Body of pancreas (tissue), 4 donors: Measurements from ENCODE around the gene HECTD2. TPM values are rescaled to one million over a fixed set of nuclear protein-coding genes. Genes with fewer than 3 reads are reported as not detected.

Experiments
- ATAC-seq: fragments of 150-250 bp; one replicate; pipeline ENCODE4 v1.9.1; 2016
- DNase-seq, 4 donors: peaks; one replicate each; pipeline ENCODE4 v3.0.0-alpha.2; 2019
- H3K27ac ChIP-seq, 4 donors: fragments of 200-600 bp; sonication (generic); 1 replicate in 3 of 4; 2 replicates in 1 of 4; pipeline versions ENCODE4 v1.5.1 to v1.6.1; 2016 to 2019; ENCODE audit warnings: mild to moderate bottlenecking in 1 of 4, mixed read lengths in 1 of 4, moderate library complexity in 1 of 4
- H3K27me3 ChIP-seq, 2 donors: fragments of 200-600 bp; sonication (generic); one replicate each; pipeline ENCODE4 v1.6.0; 2016; ENCODE audit warnings: mild to moderate bottlenecking in 1 of 2
- H3K36me3 ChIP-seq, 2 donors: fragments of 200-600 bp; sonication (generic); replicated peaks in 1 of 2; 2 replicates each; pipeline ENCODE4 v1.5.1; 2016; ENCODE audit warnings: low read depth in 2 of 2; ENCODE audit not compliant: insufficient read depth in 1 of 2
- H3K4me1 ChIP-seq: fragments of 200-600 bp; sonication (generic); one replicate; pipeline ENCODE4 v1.6.0; 2016
- H3K4me3 ChIP-seq, 2 donors: fragments of 200-600 bp; sonication (generic); 1 replicate in 1 of 2; 2 replicates in 1 of 2; pipeline ENCODE4 v1.5.1; 2016 to 2019
- H3K9me3 ChIP-seq, 3 donors: fragments of 200-600 bp; sonication (generic); 1 replicate in 2 of 3; 2 replicates in 1 of 3; pipeline ENCODE4 v1.5.1; 2016
- CTCF ChIP-seq, 7 experiments: fragments of 450-650 bp in 4 of 7; fragments of 200-600 bp in 3 of 7; sonication (generic) in 3 of 7; IDR thresholded peaks; one replicate each; pipeline ENCODE4 v1.5.1; 2016 to 2019; ENCODE audit warnings: antibody characterized with exemption in 7 of 7
- POLR2A ChIP-seq, 3 donors: fragments of 450-650 bp; IDR thresholded peaks; one replicate each; pipeline ENCODE4 v1.6.1; 2016; ENCODE audit warnings: antibody characterized with exemption in 3 of 3, mild to moderate bottlenecking in 2 of 3
- WGBS, 2 donors: methylation state at CpG; one replicate each; pipeline ENCODE4 v1.1.5; 2017; 5-methylcytosine and 5-hydroxymethylcytosine counted together
- intact Hi-C: fragments of 100-400 bp; cut with DNase I; formaldehyde crosslinking; loops from one replicate; pipeline ENCODE4 v1.15.1; 2023
- total RNA-seq, 2 donors: library from RNA; depleted of rRNA; stranded (reverse); fragments of >200 nt; gene quantifications; one replicate each; pipeline ENCODE4 v1.1.0, GENCODE V29; 2016

Gene HECTD2
- total RNA-seq, 2 donors from 2014 or later = 10.2 to 13.0 TPM

DNA sequence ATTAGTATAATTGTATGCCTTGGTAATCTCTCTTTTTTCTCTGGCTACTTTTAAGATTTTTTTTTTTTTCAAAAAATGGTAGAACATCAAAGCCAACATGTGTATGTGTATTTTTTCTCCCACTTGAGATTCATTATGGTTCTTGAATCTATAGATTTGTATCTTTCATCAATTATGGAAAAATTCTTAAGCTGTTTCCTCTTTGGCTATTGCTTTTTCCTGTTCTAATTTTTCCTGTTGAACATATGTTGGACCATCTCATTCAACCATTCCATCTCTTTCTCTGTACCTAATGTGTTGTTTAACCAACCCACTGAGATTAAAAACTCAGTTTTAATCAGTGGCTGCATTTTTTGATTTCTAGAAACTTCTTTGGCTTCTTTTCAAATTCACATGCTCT is 107.2 kb downstream of the HECTD2 start:
- no peak overlapping the region for H3K27ac ChIP-seq
- intact Hi-C loops = no loop called here
- no peak for TF ChIP-seq CTCF (IDR thresholded peaks at IDR 0.05)
- TF ChIP-seq POLR2A (IDR thresholded peaks at IDR 0.05) = no peak
- no peak for DNase-seq
- H3K4me1 ChIP-seq = peaks cover 46% of the 10 kb centered on the region
- H3K36me3 ChIP-seq = no peaks in the 10 kb centered on the region
- no peak for ATAC-seq
- no peak overlapping the region for H3K4me3 ChIP-seq
- H3K27me3 ChIP-seq = no peaks in the 10 kb centered on the region
- no peaks in the 10 kb centered on the region for H3K9me3 ChIP-seq

- intact Hi-C loops = no loop called here
- WGBS, 2 donors = 45 to 61% methylated on average over 7 of the region's 7 CpGs
- H3K4me1 ChIP-seq = peaks cover 29% of the 10 kb centered on the region
- H3K9me3 ChIP-seq = no peaks in the 10 kb centered on the region
- DNase-seq = peak; percentile 22 to 31 (median 30)
- no peaks in the 10 kb centered on the region for H3K36me3 ChIP-seq
- no peaks in the 10 kb centered on the region for H3K27me3 ChIP-seq
- TF ChIP-seq POLR2A (IDR thresholded peaks at IDR 0.05) = no peak
- no peak for TF ChIP-seq CTCF (IDR thresholded peaks at IDR 0.05)
- ATAC-seq = peak; percentile 44
- peak overlapping the region; percentile 43 to 74 (median 66) for H3K27ac ChIP-seq
- H3K4me3 ChIP-seq = no peak overlapping the region
Measured at GRCh38 chr10:91519899-91520514, 109.9 kb downstream of the HECTD2 start.

DNA sequence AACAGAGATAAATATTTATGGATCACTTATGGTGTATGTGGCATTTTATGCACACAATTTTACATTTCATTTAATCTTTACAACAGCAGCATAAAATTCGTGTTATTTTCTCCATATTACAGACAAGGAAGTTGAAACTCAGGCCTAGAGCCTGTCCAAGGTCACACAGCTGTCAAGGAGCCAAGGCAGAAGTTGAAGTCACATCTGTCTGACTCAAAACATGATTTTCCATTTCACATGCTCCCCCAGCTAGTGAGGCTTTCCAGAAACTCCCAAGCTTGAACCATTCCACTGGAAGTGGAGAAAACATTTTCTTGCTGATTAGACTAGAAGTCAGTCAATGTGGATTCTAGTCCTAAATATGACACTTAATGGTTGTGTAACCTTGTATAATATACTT is 110.5 kb downstream of the HECTD2 start:
- H3K27me3 ChIP-seq = no peaks in the 10 kb centered on the region
- H3K9me3 ChIP-seq = no peaks in the 10 kb centered on the region
- peak; percentile 79 to 90 (median 85) for DNase-seq
- peak overlapping the region; percentile 43 to 74 (median 66) for H3K27ac ChIP-seq
- no peaks in the 10 kb centered on the region for H3K36me3 ChIP-seq
- intact Hi-C loops = no loop called here
- H3K4me1 ChIP-seq = peaks cover 31% of the 10 kb centered on the region
- peak; percentile 85 for ATAC-seq
- 0 to 6% methylated on average over 1 of the region's 1 CpG for WGBS, 2 donors
- no peak for TF ChIP-seq CTCF (IDR thresholded peaks at IDR 0.05)
- TF ChIP-seq POLR2A (IDR thresholded peaks at IDR 0.05) = no peak
- H3K4me3 ChIP-seq = no peak overlapping the region

DNA sequence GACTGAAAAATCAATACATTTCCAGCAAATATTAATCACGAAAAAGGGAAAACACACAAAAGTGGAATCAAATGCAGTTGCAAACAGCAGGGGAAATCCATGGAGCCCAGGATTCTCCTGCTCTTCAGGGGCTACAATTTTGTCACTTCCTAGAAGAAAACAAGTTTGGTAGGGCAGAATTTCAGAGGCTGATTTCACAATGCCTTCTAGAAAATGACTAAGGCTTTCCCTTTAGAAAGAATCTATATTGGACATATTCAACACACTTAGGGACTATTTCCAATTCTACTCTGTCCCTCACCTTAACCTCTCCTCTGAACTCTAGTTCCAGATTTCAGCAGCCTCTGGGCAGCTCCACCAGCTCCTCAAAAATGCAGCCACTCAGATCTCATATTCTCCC is 111.3 kb downstream of the HECTD2 start:
- 20 to 33% methylated on average over 1 of the region's 1 CpG for WGBS, 2 donors
- TF ChIP-seq CTCF (IDR thresholded peaks at IDR 0.05) (no peak), POLR2A (IDR thresholded peaks at IDR 0.05) (no peak)
- Histone ChIP-seq H3K9me3 (no peaks in the 10 kb centered on the region), H3K27me3 (no peaks in the 10 kb centered on the region), H3K4me1 (peaks cover 39% of the 10 kb centered on the region), H3K4me3 (no peak overlapping the region), H3K36me3 (no peaks in the 10 kb centered on the region), H3K27ac (peak overlapping the region in 3 of 4 donors; percentile 62 to 74 (median 71))
- intact Hi-C loops = no loop called here
- ATAC-seq = peak; percentile 30
- no peak for DNase-seq
